H1 (cell line): ENCODE results near the gene DDX4. TPM values are rescaled to one million over a fixed set of nuclear protein-coding genes. Genes with fewer than 3 reads are reported as not detected.

Experiments used
- CTCF ChIA-PET: fragments of 300-600 bp; sonication (Branson Sonifier 250); formaldehyde crosslinking; loops from one replicate; lab custom pipeline; 2021; ENCODE audit not compliant: partially characterized antibody; lab: Charles Lee
- POLR2A ChIA-PET: fragments of 300-600 bp; sonication (Branson Sonifier 250); formaldehyde crosslinking; loops from one replicate; lab custom pipeline; 2021; ENCODE audit warnings: inconsistent platforms; ENCODE audit not compliant: partially characterized antibody; lab: Charles Lee
- DNase-seq, 2 experiments: peaks; one replicate each; pipeline versions ENCODE4 v3.0.0 to v3.0.0-alpha.2; 2010 to 2022; ENCODE audit warnings: low spot score in 2 of 2, low read depth in 1 of 2, mixed read lengths in 1 of 2
- FAIRE-seq: peaks from 2 replicates; lab custom pipeline; 2011; peaks lifted over from hg19 to GRCh38; lab: Jason Lieb, UNC
- H2AFZ ChIP-seq: 2 replicates; pipeline ENCODE4 v1.8.1; 2012; ENCODE audit warnings: low read length, inconsistent platforms
- H2AK5ac ChIP-seq: 2 replicates; pipeline ENCODE4 v1.6.1; 2013; ENCODE audit warnings: low read depth, low read length
- H2BK120ac ChIP-seq: replicated peaks from 2 replicates; pipeline ENCODE3; 2013; ENCODE audit warnings: low read depth, low read length, inconsistent platforms
- H2BK12ac ChIP-seq: 2 replicates; pipeline ENCODE4 v1.6.1; 2013; ENCODE audit warnings: low read depth, low read length
- H2BK15ac ChIP-seq: 2 replicates; pipeline ENCODE4 v1.6.1; 2013; ENCODE audit warnings: low read length
- H2BK20ac ChIP-seq: 2 replicates; pipeline ENCODE4 v1.6.1; 2013; ENCODE audit warnings: low read length
- H2BK5ac ChIP-seq: 2 replicates; pipeline ENCODE4 v1.6.1; 2013; ENCODE audit warnings: low read depth, low read length
- H3K14ac ChIP-seq: 2 replicates; pipeline ENCODE4 v1.6.1; 2013; ENCODE audit warnings: inconsistent platforms; ENCODE audit not compliant: insufficient read length
- H3K18ac ChIP-seq: 2 replicates; pipeline ENCODE4 v1.6.1; 2013; ENCODE audit warnings: low read length; ENCODE audit errors: extremely low read depth
- H3K23ac ChIP-seq: 2 replicates; pipeline ENCODE4 v1.6.1; 2013; ENCODE audit warnings: inconsistent platforms; ENCODE audit not compliant: insufficient read length
- H3K23me2 ChIP-seq: 2 replicates; pipeline ENCODE4 v1.6.1; 2013; ENCODE audit warnings: low read depth, low read length
- H3K27ac ChIP-seq: 2 replicates; pipeline ENCODE4 v1.6.1; 2011; ENCODE audit warnings: low read depth, low read length, inconsistent platforms
- H3K27me3 ChIP-seq, 4 experiments: replicated peaks in 1 of 4; 1 replicate in 1 of 4; 2 replicates in 3 of 4; pipeline versions ENCODE4 v1.6.1 to v1.8.1; 2011 to 2013; ENCODE audit warnings: low read length in 3 of 4, mild to moderate bottlenecking in 3 of 4, inconsistent platforms in 2 of 4, mixed read lengths in 2 of 4, moderate library complexity in 1 of 4; ENCODE audit not compliant: control insufficient read depth in 3 of 4, insufficient read depth in 3 of 4; ENCODE audit errors: extremely low read depth in 1 of 4
- H3K36me3 ChIP-seq, 4 experiments: 2 replicates each; pipeline versions ENCODE4 v1.6.1 to v1.8.1; 2011 to 2013; ENCODE audit warnings: mild to moderate bottlenecking in 4 of 4, low read length in 3 of 4, moderate library complexity in 2 of 4, control low read depth in 1 of 4, inconsistent platforms in 1 of 4; ENCODE audit not compliant: insufficient read depth in 4 of 4, control insufficient read depth in 2 of 4
- H3K4ac ChIP-seq: replicated peaks from 2 replicates; pipeline ENCODE3; 2013; ENCODE audit warnings: low read length, low read depth, mixed read lengths, inconsistent platforms; ENCODE audit not compliant: insufficient read length
- H3K4me1 ChIP-seq, 4 experiments: replicated peaks in 1 of 4; 1 replicate in 1 of 4; 2 replicates in 3 of 4; pipeline versions ENCODE4 v1.6.1 to v1.8.1; 2011 to 2013; ENCODE audit warnings: low read length in 3 of 4, inconsistent platforms in 2 of 4, mixed read lengths in 1 of 4; ENCODE audit not compliant: insufficient read depth in 4 of 4, control insufficient read depth in 3 of 4
- H3K4me2 ChIP-seq, 2 experiments: 2 replicates each; pipeline versions ENCODE4 v1.6.1 to v1.8.1; 2011 to 2013; ENCODE audit warnings: low read depth in 2 of 2, low read length in 2 of 2, control low read depth in 1 of 2, inconsistent platforms in 1 of 2, mild to moderate bottlenecking in 1 of 2; ENCODE audit not compliant: insufficient read depth in 1 of 2
- H3K4me3 ChIP-seq, 4 experiments: fragments of 200-600, 300-600 bp in 1 of 4; sonication (generic), shearing (Covaris generic), sonication (Bioruptor Twin) in 1 of 4; 2 replicates each; pipeline versions ENCODE4 v1.5.1 to v1.8.1; 2011 to 2016; ENCODE audit warnings: low read length in 4 of 4, low read depth in 3 of 4, control low read depth in 2 of 4, inconsistent platforms in 2 of 4, mild to moderate bottlenecking in 2 of 4, mixed read lengths in 1 of 4, moderate library complexity in 1 of 4; ENCODE audit not compliant: insufficient read depth in 2 of 4; ENCODE audit errors: extremely low read depth in 1 of 4
- H3K56ac ChIP-seq: replicated peaks from 2 replicates; pipeline ENCODE3; 2013; ENCODE audit warnings: low read depth, mild to moderate bottlenecking, mixed read lengths, low read length, inconsistent platforms; ENCODE audit not compliant: insufficient read length
- H3K79me1 ChIP-seq: 2 replicates; pipeline ENCODE4 v1.6.1; 2013; ENCODE audit warnings: low read depth, low read length, control low read depth
- H3K79me2 ChIP-seq, 2 experiments: 2 replicates each; pipeline versions ENCODE4 v1.6.1 to v1.8.1; 2012 to 2013; ENCODE audit warnings: low read length in 2 of 2, mild to moderate bottlenecking in 2 of 2, inconsistent platforms in 1 of 2; ENCODE audit not compliant: insufficient read depth in 2 of 2, control insufficient read depth in 1 of 2
- H3K9ac ChIP-seq, 4 experiments: replicated peaks in 1 of 4; 1 replicate in 1 of 4; 2 replicates in 3 of 4; pipeline versions ENCODE4 v1.6.1 to v1.8.1; 2011 to 2013; ENCODE audit warnings: low read depth in 3 of 4, low read length in 3 of 4, control low read depth in 2 of 4, mild to moderate bottlenecking in 2 of 4, moderate library complexity in 2 of 4, inconsistent platforms in 1 of 4; ENCODE audit errors: extremely low read depth in 1 of 4
- H3K9me3 ChIP-seq, 2 experiments: 2 replicates each; pipeline versions ENCODE4 v1.6.1 to v1.8.1; 2012 to 2013; ENCODE audit warnings: mild to moderate bottlenecking in 2 of 2, moderate library complexity in 2 of 2, control low read depth in 1 of 2, inconsistent platforms in 1 of 2, low read depth in 1 of 2, low read length in 1 of 2, mixed read lengths in 1 of 2; ENCODE audit not compliant: insufficient read depth in 2 of 2
- H4K20me1 ChIP-seq, 2 experiments: replicated peaks in 1 of 2; 2 replicates each; pipeline versions ENCODE3 to v1.8.1; 2011 to 2013; ENCODE audit warnings: inconsistent platforms in 2 of 2, low read length in 2 of 2, mild to moderate bottlenecking in 1 of 2; ENCODE audit not compliant: insufficient read depth in 2 of 2, control insufficient read depth in 1 of 2
- H4K5ac ChIP-seq: 2 replicates; pipeline ENCODE4 v1.6.1; 2013; ENCODE audit warnings: low read length, low read depth, mixed read lengths, inconsistent platforms; ENCODE audit not compliant: insufficient read length
- H4K8ac ChIP-seq: 2 replicates; pipeline ENCODE4 v1.8.0; 2013; ENCODE audit warnings: mild to moderate bottlenecking, moderate library complexity, low read length, inconsistent platforms; ENCODE audit not compliant: insufficient read depth; ENCODE audit errors: extremely low read depth
- H4K91ac ChIP-seq: replicated peaks from 2 replicates; pipeline ENCODE3; 2013; ENCODE audit warnings: low read length, mixed read lengths, inconsistent platforms; ENCODE audit not compliant: insufficient read length
- ASH2L ChIP-seq: fragments of 200-600, 300-600 bp; sonication (generic); IDR thresholded peaks from one replicate; pipeline ENCODE4 v1.7.1; 2017; ENCODE audit warnings: low read length
- ATF2 ChIP-seq: IDR thresholded peaks from 2 replicates; pipeline ENCODE4 v1.6.1; 2012; ENCODE audit warnings: low read length, inconsistent platforms
- BACH1 ChIP-seq: IDR thresholded peaks from 2 replicates; pipeline ENCODE4 v1.6.1; 2012; ENCODE audit warnings: low read length, improper control_type of control experiment
- CBX5 ChIP-seq: fragments of 300-800, 300-1000 bp; sonication (generic); IDR thresholded peaks from 2 replicates; pipeline ENCODE4 v1.7.1; 2016; ENCODE audit warnings: antibody characterized with exemption, low read length, low read depth
- EP300 ChIP-seq, 2 experiments: IDR thresholded peaks; 1 replicate in 1 of 2; 2 replicates in 1 of 2; pipeline ENCODE4 v1.6.1; 2011 to 2012; ENCODE audit warnings: low read depth in 2 of 2, low read length in 2 of 2, mild to moderate bottlenecking in 2 of 2, borderline replicate concordance in 1 of 2, inconsistent platforms in 1 of 2, moderate library complexity in 1 of 2
- KDM4A ChIP-seq: IDR thresholded peaks from one replicate; pipeline ENCODE4 v1.7.1; 2012; ENCODE audit warnings: low read depth, mild to moderate bottlenecking, moderate library complexity, low read length, inconsistent platforms; ENCODE audit not compliant: severe bottlenecking
- SAP30 ChIP-seq: fragments of 300-600 bp; sonication (generic); IDR thresholded peaks from 2 replicates; pipeline ENCODE4 v1.7.1; 2012; ENCODE audit warnings: low read length, moderate library complexity, mild to moderate bottlenecking, inconsistent platforms; ENCODE audit not compliant: insufficient read depth, insufficient replicate concordance
- TAF1 ChIP-seq: IDR thresholded peaks from 2 replicates; pipeline ENCODE4 v1.6.1; 2011; ENCODE audit warnings: mild to moderate bottlenecking, low read depth, low read length
- TEAD4 ChIP-seq: IDR thresholded peaks from 2 replicates; pipeline ENCODE4 v1.6.1; 2012; ENCODE audit warnings: low read depth, low read length, inconsistent platforms, mixed read lengths
- WGBS, 2 experiments: shearing (Covaris generic) in 1 of 2; methylation state at CpG; one replicate each; pipeline versions ENCODE4 v1.1.6 to v1.1.7; 2013 to 2015; ENCODE audit warnings: low lambda C conversion rate in 2 of 2, mixed read lengths in 2 of 2, inconsistent platforms in 1 of 2, low coverage in 1 of 2, missing lambda C conversion rate in 1 of 2; ENCODE audit not compliant: insufficient replicate concordance in 2 of 2, insufficient coverage in 1 of 2, insufficient read length in 1 of 2; ENCODE audit errors: extremely low coverage in 1 of 2, missing lambda C conversion rate in 1 of 2; 5-methylcytosine and 5-hydroxymethylcytosine counted together
- polyA plus RNA-seq, 7 experiments: library from polyadenylated mRNA; depleted of rRNA in 3 of 7; stranded (reverse) in 5 of 7; unstranded in 2 of 7; fragments of >200 nt in 5 of 7; fragments of 200-250 nt in 2 of 7; gene quantifications; 1 replicate in 5 of 7; 2 replicates in 1 of 7; 4 replicates in 1 of 7; pipeline versions ENCODE4 v1.2.1 to v1.2.3, GENCODE V29; 2011 to 2013; ENCODE audit warnings: missing spikeins in 2 of 7, mixed read lengths in 2 of 7
- total RNA-seq: library from RNA; stranded (reverse); fragmentation: NEBNext Ultra II Directional; extraction: Animal tissue kit (Norgen Biotek cat#: 25700); gene quantifications from 2 replicates; pipeline ENCODE4 v1.2.1, GENCODE V29; 2021
- TF ChIP-seq, protein P1 (sequence below): IDR thresholded peaks from 2 replicates; pipeline ENCODE4 v1.6.1; 2011; ENCODE audit warnings: low read depth, mild to moderate bottlenecking, low read length; ENCODE audit not compliant: insufficient read depth
- TF ChIP-seq, protein P2 (sequence below): IDR thresholded peaks from 2 replicates; pipeline ENCODE4 v1.6.1; 2012; ENCODE audit warnings: inconsistent platforms

Gene DDX4
- total and polyA plus RNA-seq, 2 of the 8 experiments (the other 6 are each of a cell fraction or from before 2014, with no cell fraction given), result 0.15 TPM; not detected in 1

DNA sequence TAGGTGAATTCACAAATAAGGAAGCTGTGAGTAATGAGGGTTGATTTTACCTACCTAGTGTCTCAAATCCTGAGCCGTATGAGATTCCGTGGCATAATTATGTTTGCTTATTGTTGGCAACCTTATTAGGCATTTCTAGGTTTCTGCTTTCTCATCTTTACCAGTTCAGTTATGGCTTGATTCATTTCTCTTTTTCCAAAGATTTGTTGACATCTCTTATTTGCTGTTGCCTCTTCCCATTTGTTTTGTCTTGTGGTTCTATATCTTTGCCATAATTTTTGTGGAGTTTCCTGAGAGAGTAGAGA lies 113.8 kb downstream of the DDX4 start:
- Histone ChIP-seq H3K79me1 (no peaks in the 10 kb centered on the region), H2BK15ac (no peak overlapping the region), H2BK120ac (no peak overlapping the region), H3K27ac (no peak overlapping the region), H2AK5ac (no peak overlapping the region), H3K27me3 (no peaks in the 10 kb centered on the region), H3K4ac (no peak overlapping the region), H4K8ac (no peak overlapping the region), H2BK12ac (no peak overlapping the region), H3K23ac (no peak overlapping the region), H3K79me2 (no peaks in the 10 kb centered on the region), H3K4me1 (no peaks in the 10 kb centered on the region), H3K14ac (no peak overlapping the region), H3K56ac (no peak overlapping the region), H3K4me3 (no peak overlapping the region), H2BK5ac (no peak overlapping the region), H4K91ac (no peak overlapping the region), H3K36me3 (no peaks in the 10 kb centered on the region), H3K18ac (no peak overlapping the region), H4K20me1 (no peaks in the 10 kb centered on the region), H3K9ac (no peak overlapping the region), H4K5ac (no peak overlapping the region), H3K23me2 (no peaks in the 10 kb centered on the region), H3K4me2 (no peak overlapping the region), H2AFZ (no peak overlapping the region), H2BK20ac (no peak overlapping the region), H3K9me3 (no peaks in the 10 kb centered on the region)
- ChIA-PET POLR2A (no interaction called here), CTCF (interaction anchor here (0.9 kb wide), 1 partner anchor 14 kb away, joined by 3 read pairs; no protein-coding TSS in a partner anchor)
- WGBS, 2 experiments, result 89% methylated on average over 2 of the region's 2 CpGs; no CpG with 5 or more reads in 1 of the 2 experiments
- DNase-seq (no peak), FAIRE-seq (no peak)
- no peak for TF ChIP-seq ASH2L
- TF ChIP-seq, protein P1, sequence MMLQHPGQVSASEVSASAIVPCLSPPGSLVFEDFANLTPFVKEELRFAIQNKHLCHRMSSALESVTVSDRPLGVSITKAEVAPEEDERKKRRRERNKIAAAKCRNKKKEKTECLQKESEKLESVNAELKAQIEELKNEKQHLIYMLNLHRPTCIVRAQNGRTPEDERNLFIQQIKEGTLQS, result no peak
- no peak for TF ChIP-seq EP300 (IDR thresholded peaks at IDR 0.05; ENCODE audit: borderline replicate concordance in 1 of 2, low read depth in 2 of 2, low read length in 2 of 2)
- no peak for TF ChIP-seq TEAD4
- no peak for TF ChIP-seq SAP30
- no peak for TF ChIP-seq KDM4A
- no peak for TF ChIP-seq TAF1
- no peak for TF ChIP-seq BACH1
- TF ChIP-seq CBX5, result no peak
- no peak for TF ChIP-seq ATF2
- TF ChIP-seq, protein P2, sequence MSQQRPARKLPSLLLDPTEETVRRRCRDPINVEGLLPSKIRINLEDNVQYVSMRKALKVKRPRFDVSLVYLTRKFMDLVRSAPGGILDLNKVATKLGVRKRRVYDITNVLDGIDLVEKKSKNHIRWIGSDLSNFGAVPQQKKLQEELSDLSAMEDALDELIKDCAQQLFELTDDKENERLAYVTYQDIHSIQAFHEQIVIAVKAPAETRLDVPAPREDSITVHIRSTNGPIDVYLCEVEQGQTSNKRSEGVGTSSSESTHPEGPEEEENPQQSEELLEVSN, result no peak
